CD14-positive monocyte (primary cell): ENCODE measurements around the gene UQCRFS1. TPM values are rescaled to one million over a fixed set of nuclear protein-coding genes. Genes with fewer than 3 reads are reported as not detected.

ENCODE experiments used
- DNase-seq, 3 donors: peaks; one replicate each; pipeline ENCODE4 v3.0.0-alpha.2; 2011 to 2022
- H2AFZ ChIP-seq: 2 replicates; pipeline ENCODE4 v1.6.0; 2012; ENCODE audit warnings: mild to moderate bottlenecking, low read depth, low read length, inconsistent platforms; ENCODE audit not compliant: insufficient read depth, poor library complexity, severe bottlenecking
- H3K27ac ChIP-seq, 2 donors: 1 replicate in 1 of 2; 2 replicates in 1 of 2; pipeline ENCODE4 v1.5.1; 2012 to 2013; ENCODE audit warnings: low read length in 2 of 2, control low read depth in 1 of 2, inconsistent platforms in 1 of 2, low read depth in 1 of 2, mild to moderate bottlenecking in 1 of 2
- H3K27me3 ChIP-seq, 2 donors: one replicate each; pipeline versions ENCODE4 v1.6.0 to v1.6.1; 2011 to 2013; ENCODE audit warnings: low read length in 2 of 2; ENCODE audit not compliant: control insufficient read depth in 2 of 2, insufficient read depth in 2 of 2
- H3K36me3 ChIP-seq, 2 donors: replicated peaks in 1 of 2; 1 replicate in 1 of 2; 2 replicates in 1 of 2; pipeline versions ENCODE4 v1.5.1 to v1.6.1; 2012 to 2013; ENCODE audit warnings: low read length in 2 of 2, control low read depth in 1 of 2, inconsistent platforms in 1 of 2, mild to moderate bottlenecking in 1 of 2; ENCODE audit not compliant: insufficient read depth in 2 of 2, control insufficient read depth in 1 of 2
- H3K4me1 ChIP-seq, 2 donors: 1 replicate in 1 of 2; 2 replicates in 1 of 2; pipeline versions ENCODE4 v1.5.1 to v1.6.1; 2012 to 2013; ENCODE audit warnings: low read length in 2 of 2, control low read depth in 1 of 2, inconsistent platforms in 1 of 2, mild to moderate bottlenecking in 1 of 2, moderate library complexity in 1 of 2; ENCODE audit not compliant: insufficient read depth in 2 of 2, control insufficient read depth in 1 of 2
- H3K4me2 ChIP-seq: replicated peaks from 2 replicates; pipeline ENCODE3; 2012; ENCODE audit warnings: low read length, moderate library complexity, mild to moderate bottlenecking; ENCODE audit not compliant: poor library complexity, severe bottlenecking; ENCODE audit errors: extremely low read depth
- H3K4me3 ChIP-seq, 3 experiments: fragments of 200-600 bp in 1 of 3; sonication (generic) in 1 of 3; replicated peaks in 1 of 3; 1 replicate in 2 of 3; 2 replicates in 1 of 3; pipeline ENCODE4 v1.5.1; 2011 to 2013; ENCODE audit warnings: low read length in 3 of 3, mild to moderate bottlenecking in 3 of 3, control low read depth in 2 of 3, low read depth in 2 of 3, inconsistent platforms in 1 of 3, moderate library complexity in 1 of 3
- H3K79me2 ChIP-seq: 2 replicates; pipeline ENCODE4 v1.6.0; 2012; ENCODE audit warnings: mild to moderate bottlenecking, control low read depth, inconsistent platforms, low read length, moderate library complexity; ENCODE audit not compliant: insufficient read depth
- H3K9ac ChIP-seq: 2 replicates; pipeline ENCODE4 v1.6.0; 2017; ENCODE audit warnings: low read length, mild to moderate bottlenecking; ENCODE audit not compliant: insufficient read depth, poor library complexity, severe bottlenecking
- H3K9me3 ChIP-seq, 2 donors: replicated peaks in 1 of 2; 1 replicate in 1 of 2; 2 replicates in 1 of 2; pipeline versions ENCODE4 v1.5.1 to v1.6.1; 2012 to 2013; ENCODE audit warnings: low read length in 2 of 2, control low read depth in 1 of 2; ENCODE audit not compliant: control insufficient read depth in 1 of 2, insufficient read depth in 1 of 2
- H4K20me1 ChIP-seq: 2 replicates; pipeline ENCODE4 v1.6.0; 2012; ENCODE audit warnings: mild to moderate bottlenecking, low read length, control low read depth, moderate library complexity; ENCODE audit not compliant: insufficient read depth
- H3K27ac Mint-ChIP-seq, 7 donors: one replicate each; pipeline ENCODE4 v1.8.0; 2020; ENCODE audit warnings: mild to moderate bottlenecking in 7 of 7, mixed read lengths in 7 of 7, moderate library complexity in 6 of 7, inconsistent platforms in 2 of 7
- H3K27me3 Mint-ChIP-seq, 3 donors: one replicate each; pipeline ENCODE4 v1.8.0; 2021 to 2022; ENCODE audit warnings: low read depth in 3 of 3, mild to moderate bottlenecking in 3 of 3, mixed read lengths in 3 of 3, moderate library complexity in 3 of 3, inconsistent platforms in 1 of 3
- H3K36me3 Mint-ChIP-seq, 2 donors: one replicate each; pipeline ENCODE4 v1.8.0; 2020; ENCODE audit warnings: mixed read lengths in 2 of 2, inconsistent platforms in 1 of 2, mild to moderate bottlenecking in 1 of 2
- H3K4me1 Mint-ChIP-seq: one replicate; pipeline ENCODE4 v1.8.0; 2020; ENCODE audit warnings: mild to moderate bottlenecking, mixed read lengths
- H3K4me3 Mint-ChIP-seq, 2 donors: one replicate each; pipeline ENCODE4 v1.8.0; 2020; ENCODE audit warnings: mild to moderate bottlenecking in 2 of 2, mixed read lengths in 2 of 2, moderate library complexity in 1 of 2
- H3K9me3 Mint-ChIP-seq, 7 donors: one replicate each; pipeline ENCODE4 v1.8.0; 2020 to 2022; ENCODE audit warnings: mixed read lengths in 7 of 7, mild to moderate bottlenecking in 6 of 7, moderate library complexity in 6 of 7, inconsistent platforms in 2 of 7
- CTCF ChIP-seq: fragments of 200-600 bp; IDR thresholded peaks from one replicate; pipeline ENCODE4 v1.8.0; 2022; ENCODE audit warnings: antibody characterized with exemption, mild to moderate bottlenecking
- WGBS: methylation state at CpG from one replicate; pipeline ENCODE4 v1.1.5; 2013; ENCODE audit warnings: missing lambda C conversion rate; ENCODE audit not compliant: insufficient coverage; 5-methylcytosine and 5-hydroxymethylcytosine counted together
- intact Hi-C, 2 donors: fragments of 100-400 bp; cut with micrococcal nuclease; formaldehyde crosslinking; loops; one replicate each; pipeline versions ENCODE4 v1.15.0 to v1.15.1; 2023
- polyA plus RNA-seq, 3 donors: library from polyadenylated mRNA; depleted of rRNA in 1 of 3; unstranded in 2 of 3; stranded (reverse) in 1 of 3; fragments of 300-500 nt in 2 of 3; fragments of >200 nt in 1 of 3; fragmentation: Illumina TruSeq in 2 of 3; gene quantifications; 1 replicate in 2 of 3; 2 replicates in 1 of 3; pipeline ENCODE4 v1.2.3, GENCODE V29; 2012 to 2021

Gene UQCRFS1
- polyA plus RNA-seq, 3 donors = 26.2 to 108 (median 108) TPM

DNA sequence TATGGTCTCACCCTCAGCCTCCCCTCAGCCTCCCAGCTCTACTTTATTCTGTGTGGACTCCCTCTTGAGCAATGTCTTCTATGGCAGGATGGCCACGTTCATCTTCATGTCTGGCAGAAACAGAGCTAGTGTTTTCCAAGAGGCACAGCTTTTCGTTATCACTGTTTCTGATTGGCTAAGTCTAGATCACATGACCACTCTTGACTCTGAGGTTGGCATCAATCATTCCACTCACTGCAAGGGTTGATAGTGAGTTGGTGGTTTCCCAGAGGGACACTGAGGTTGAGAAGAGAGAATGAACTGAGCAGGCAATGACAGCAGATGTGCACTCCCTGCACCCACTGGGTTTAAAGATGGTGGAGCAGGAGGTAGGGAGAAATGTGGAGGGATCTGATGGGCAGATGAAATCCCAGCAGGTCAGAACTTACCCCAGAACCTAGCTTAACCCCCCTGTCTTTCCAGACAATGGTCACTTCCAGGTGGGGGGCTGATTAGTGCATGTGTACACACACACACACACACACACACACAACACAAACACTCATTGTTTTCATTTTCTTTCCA lies 26.3 kb upstream of the UQCRFS1 start:
- Histone ChIP-seq H3K4me2 (no peak overlapping the region), H3K4me1 (no peaks in the 10 kb centered on the region), H3K27me3 (no peaks in the 10 kb centered on the region), H3K9me3 (peaks cover 0 to 14% of the 10 kb centered on the region in 2 donors), H3K4me3 (no peak overlapping the region), H3K27ac (no peak overlapping the region), H2AFZ (no peak overlapping the region), H4K20me1 (no peaks in the 10 kb centered on the region), H3K36me3 (no peaks in the 10 kb centered on the region), H3K9ac (no peak overlapping the region), H3K79me2 (no peaks in the 10 kb centered on the region)
- DNase-seq = no peak
- Mint-ChIP-seq H3K27ac (no peak overlapping the region), H3K4me3 (no peak overlapping the region), H3K36me3 (no peaks in the 10 kb centered on the region), H3K9me3 (peaks cover 4 to 22% (median 9%) of the 10 kb centered on the region in 7 donors), H3K27me3 (peaks cover 1 to 7% (median 5%) of the 10 kb centered on the region in 3 donors), H3K4me1 (no peaks in the 10 kb centered on the region)
- TF ChIP-seq CTCF = no peak
- 81% methylated on average over 2 of the region's 2 CpGs for WGBS
- intact Hi-C loops = no loop called here

DNA sequence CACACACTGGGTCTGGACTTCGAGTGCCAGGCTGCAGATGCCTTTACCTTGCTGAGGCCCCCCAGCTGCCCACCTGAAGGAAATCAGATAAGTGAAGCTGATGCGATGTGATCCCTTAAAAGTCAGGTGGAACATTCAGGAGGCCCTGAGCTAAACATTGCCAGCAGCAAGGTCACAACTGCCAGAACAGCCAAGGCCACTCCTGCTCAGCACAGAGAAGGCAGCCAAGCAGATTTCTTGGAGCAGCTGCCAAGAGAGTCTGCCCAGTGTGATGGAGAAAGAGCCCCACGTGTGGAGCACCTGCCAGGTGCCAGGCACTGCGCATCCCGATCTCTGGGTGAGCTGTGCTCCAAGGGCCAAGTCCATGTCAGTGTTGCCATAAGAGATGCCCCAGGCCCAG lies 20.6 kb upstream of the UQCRFS1 start:
- Histone ChIP-seq H3K9ac (no peak overlapping the region), H3K4me1 (no peaks in the 10 kb centered on the region), H3K9me3 (peaks cover 0 to 19% of the 10 kb centered on the region in 2 donors), H2AFZ (no peak overlapping the region), H3K4me2 (no peak overlapping the region), H3K4me3 (no peak overlapping the region), H4K20me1 (no peaks in the 10 kb centered on the region), H3K27ac (no peak overlapping the region), H3K27me3 (no peaks in the 10 kb centered on the region), H3K79me2 (no peaks in the 10 kb centered on the region), H3K36me3 (no peaks in the 10 kb centered on the region)
- WGBS = 61% methylated on average over 3 of the region's 5 CpGs
- intact Hi-C loops = no loop called here
- TF ChIP-seq CTCF = no peak
- H3K4me3 Mint-ChIP-seq = no peak overlapping the region
- H3K4me1 Mint-ChIP-seq = no peaks in the 10 kb centered on the region
- no peaks in the 10 kb centered on the region for H3K36me3 Mint-ChIP-seq
- DNase-seq = no peak
- peaks cover 0 to 2% (median 0%) of the 10 kb centered on the region in 3 donors for H3K27me3 Mint-ChIP-seq
- peaks cover 7 to 28% (median 15%) of the 10 kb centered on the region in 7 donors for H3K9me3 Mint-ChIP-seq
- no peak overlapping the region for H3K27ac Mint-ChIP-seq
